IMR-90 (cell line): ENCODE data around the gene TTC23. TPM values are rescaled to one million over a fixed set of nuclear protein-coding genes. Genes with fewer than 3 reads are reported as not detected.

Source experiments
- ATAC-seq: fragments of 200-7000 bp; cut with Tn5 transposase; 2 replicates; pipeline ENCODE4 v1.9.1; 2020; ENCODE audit warnings: low read depth, mild to moderate bottlenecking, moderate library complexity
- BruUV-seq: library from RNA; stranded (reverse); fragments of 400-500 nt; replicated peaks from 2 replicates; lab custom pipeline; 2021; lab: Mats Ljungman, UMichigan
- CTCF ChIA-PET: fragments of 300-600 bp; formaldehyde crosslinking; extraction: SDS; loops from one replicate; lab custom pipeline; 2021; ENCODE audit warnings: antibody characterized with exemption; lab: Yijun Ruan, JAX
- POLR2A ChIA-PET: fragments of 300-600 bp; sonication (Branson Sonifier 250); formaldehyde crosslinking; loops from one replicate; lab custom pipeline; 2022; ENCODE audit warnings: antibody characterized with exemption; ENCODE audit not compliant: unreplicated experiment; lab: Charles Lee
- DNase-seq: peaks from one replicate; pipeline ENCODE4 v3.0.0; 2013
- H2AFZ ChIP-seq: replicated peaks from 2 replicates; pipeline ENCODE3; 2013; ENCODE audit warnings: low read length, mild to moderate bottlenecking; ENCODE audit not compliant: poor library complexity
- H2AK5ac ChIP-seq: 2 replicates; pipeline ENCODE4 v1.6.1; 2013; ENCODE audit warnings: low read depth, low read length, inconsistent platforms
- H2AK9ac ChIP-seq: replicated peaks from 2 replicates; pipeline ENCODE3; 2013; ENCODE audit warnings: mild to moderate bottlenecking, low read depth, low read length, moderate library complexity; ENCODE audit not compliant: poor library complexity
- H2BK120ac ChIP-seq: 2 replicates; pipeline ENCODE4 v1.6.1; 2013; ENCODE audit warnings: low read depth, low read length, inconsistent platforms
- H2BK15ac ChIP-seq: 3 replicates; pipeline ENCODE4 v1.6.1; 2013; ENCODE audit warnings: low read depth, low read length, inconsistent platforms
- H2BK20ac ChIP-seq: 2 replicates; pipeline ENCODE4 v1.6.1; 2013; ENCODE audit warnings: low read depth, mild to moderate bottlenecking, inconsistent platforms, low read length, moderate library complexity
- H2BK5ac ChIP-seq: 2 replicates; pipeline ENCODE4 v1.6.1; 2013; ENCODE audit warnings: mild to moderate bottlenecking, low read depth, low read length, inconsistent platforms; ENCODE audit not compliant: poor library complexity, severe bottlenecking
- H3K14ac ChIP-seq: replicated peaks from 2 replicates; pipeline ENCODE4 v1.6.1; 2013; ENCODE audit warnings: low read depth, low read length, inconsistent platforms
- H3K18ac ChIP-seq: 2 replicates; pipeline ENCODE4 v1.6.1; 2013; ENCODE audit warnings: low read depth, low read length, control low read depth
- H3K23ac ChIP-seq: 2 replicates; pipeline ENCODE4 v1.6.1; 2013; ENCODE audit warnings: low read depth, low read length, inconsistent platforms
- H3K27ac ChIP-seq: 2 replicates; pipeline ENCODE4 v1.5.1; 2013; ENCODE audit warnings: mild to moderate bottlenecking, control low read depth, low read length; ENCODE audit not compliant: insufficient read depth
- H3K27me3 ChIP-seq: 2 replicates; pipeline ENCODE4 v1.6.1; 2013; ENCODE audit warnings: low read length; ENCODE audit not compliant: control insufficient read depth, insufficient read depth
- H3K36me3 ChIP-seq: 2 replicates; pipeline ENCODE4 v1.6.1; 2013; ENCODE audit warnings: low read length, mixed read lengths; ENCODE audit not compliant: control insufficient read depth, insufficient read depth
- H3K4ac ChIP-seq: 2 replicates; pipeline ENCODE4 v1.6.1; 2013; ENCODE audit warnings: low read depth, low read length, inconsistent platforms
- H3K4me1 ChIP-seq: 2 replicates; pipeline ENCODE4 v1.6.1; 2013; ENCODE audit warnings: low read length, mixed read lengths; ENCODE audit not compliant: control insufficient read depth, insufficient read depth
- H3K4me2 ChIP-seq: 2 replicates; pipeline ENCODE4 v1.6.1; 2013; ENCODE audit warnings: low read depth, mild to moderate bottlenecking, control low read depth, low read length, moderate library complexity
- H3K4me3 ChIP-seq: 2 replicates; pipeline ENCODE4 v1.5.1; 2013; ENCODE audit warnings: low read depth, mild to moderate bottlenecking, control low read depth, low read length, moderate library complexity; ENCODE audit not compliant: insufficient read depth
- H3K56ac ChIP-seq: 2 replicates; pipeline ENCODE4 v1.6.1; 2013; ENCODE audit warnings: low read length, inconsistent platforms; ENCODE audit not compliant: insufficient read depth; ENCODE audit errors: extremely low read depth
- H3K79me1 ChIP-seq, 2 experiments: 2 replicates each; pipeline ENCODE4 v1.6.1; 2013; ENCODE audit warnings: low read length in 2 of 2, inconsistent platforms in 1 of 2, low read depth in 1 of 2
- H3K9ac ChIP-seq: 2 replicates; pipeline ENCODE4 v1.6.1; 2013; ENCODE audit warnings: low read depth, low read length, control low read depth
- H3K9me1 ChIP-seq: 2 replicates; pipeline ENCODE4 v1.6.1; 2013; ENCODE audit warnings: low read length, inconsistent platforms; ENCODE audit not compliant: insufficient read depth
- H3K9me3 ChIP-seq: 2 replicates; pipeline ENCODE4 v1.6.1; 2013; ENCODE audit warnings: low read length; ENCODE audit not compliant: control insufficient read depth, insufficient read depth
- H4K20me1 ChIP-seq: 2 replicates; pipeline ENCODE4 v1.6.1; 2013; ENCODE audit warnings: low read length, inconsistent platforms; ENCODE audit not compliant: insufficient read depth
- H4K5ac ChIP-seq: 2 replicates; pipeline ENCODE4 v1.6.1; 2013; ENCODE audit warnings: mild to moderate bottlenecking, low read depth, low read length, control low read depth
- H4K8ac ChIP-seq, 2 experiments: 2 replicates each; pipeline ENCODE4 v1.6.1; 2013; ENCODE audit warnings: low read depth in 2 of 2, low read length in 2 of 2, control low read depth in 1 of 2, inconsistent platforms in 1 of 2
- H4K91ac ChIP-seq: 2 replicates; pipeline ENCODE4 v1.6.1; 2013; ENCODE audit warnings: low read depth, low read length, inconsistent platforms; ENCODE audit not compliant: insufficient read depth
- BHLHE40 ChIP-seq: fragments of 150-350 bp; IDR thresholded peaks from 2 replicates; pipeline ENCODE4 v1.6.1; 2016; ENCODE audit warnings: mild to moderate bottlenecking, low read depth, low read length
- MXI1 ChIP-seq: IDR thresholded peaks from 2 replicates; pipeline ENCODE4 v1.6.1; 2012; ENCODE audit warnings: low read depth, mild to moderate bottlenecking, low read length, moderate library complexity, borderline replicate concordance
- WGBS, 2 experiments: methylation state at CpG; one replicate each; pipeline versions ENCODE4 v1.1.5 to v1.1.7; 2013; ENCODE audit warnings: missing lambda C conversion rate in 2 of 2; ENCODE audit not compliant: insufficient read length in 1 of 2; ENCODE audit errors: extremely low coverage in 2 of 2; 5-methylcytosine and 5-hydroxymethylcytosine counted together
- dilution Hi-C: fragments of 300-500 bp; cut with HindIII; formaldehyde crosslinking; loops from one replicate; pipeline ENCODE4 v1.14.3; 2018; ENCODE audit warnings: low sequenced_read_pairs; ENCODE audit not compliant: unreplicated experiment
- in situ Hi-C: fragments of 300-500 bp; cut with MboI; formaldehyde crosslinking; loops from 3 replicates; pipeline ENCODE4 v1.14.3; 2019; ENCODE audit warnings: low sequenced_read_pairs, inconsistent platforms, mixed read lengths
- intact Hi-C: fragments of 100-400 bp; cut with micrococcal nuclease; formaldehyde crosslinking; loops from 2 replicates; pipeline ENCODE4 v1.10.0; 2022
- polyA plus RNA-seq, 3 experiments: library from polyadenylated mRNA; depleted of rRNA; stranded (reverse); fragments of >200 nt; gene quantifications; 2 replicates each; pipeline ENCODE4 v1.2.3, GENCODE V29; 2012; ENCODE audit warnings: low replicate concordance in 1 of 3
- total RNA-seq: library from RNA; depleted of rRNA; stranded (reverse); fragments of >200 nt; gene quantifications from 2 replicates; pipeline ENCODE4 v1.2.3, GENCODE V29; 2012

TTC23 gene
- total and polyA plus RNA-seq, 2 of the 4 experiments (the other 2 are of a cell fraction) = 7.8 to 29.8 TPM

DNA sequence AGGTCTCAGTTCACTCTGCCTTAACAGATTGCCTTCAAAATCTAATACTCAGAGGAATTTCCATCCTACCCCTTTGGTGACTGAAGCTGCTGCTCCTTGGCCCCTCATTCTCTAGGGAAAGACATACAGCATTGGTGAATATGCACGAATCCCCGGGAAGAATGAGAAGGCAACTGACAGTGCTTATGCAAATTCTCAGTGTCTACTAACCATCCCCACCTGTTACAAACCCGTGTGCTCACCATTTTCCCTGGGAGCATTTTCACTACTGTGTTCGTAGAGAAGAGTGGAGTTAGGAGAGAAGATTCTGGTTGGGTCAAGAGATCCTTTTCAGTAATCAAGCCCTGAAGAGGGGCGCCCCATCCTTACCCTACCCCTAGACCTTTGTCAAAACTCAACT is 106.8 kb downstream of the TTC23 start:
- WGBS, 2 experiments = no CpG with 5 or more reads among the region's 5 CpGs
- no peak overlapping the region for H2BK5ac ChIP-seq
- H4K20me1 ChIP-seq = no peaks in the 10 kb centered on the region
- TF ChIP-seq BHLHE40 (no peak), MXI1 (no peak)
- H4K8ac ChIP-seq = no peak overlapping the region
- ATAC-seq = no peak
- no peak overlapping the region for H2AK9ac ChIP-seq
- no peak overlapping the region for H3K4ac ChIP-seq
- H2AFZ ChIP-seq = no peak overlapping the region
- no TSS peak for BruUV-seq
- no peak overlapping the region for H3K4me2 ChIP-seq
- CTCF ChIA-PET = no interaction called here
- peaks cover 2% of the 10 kb centered on the region; the same call in 1 of the 2 replicates for H3K36me3 ChIP-seq
- in situ Hi-C loops (no loop called here), intact Hi-C loops (no loop called here), dilution Hi-C loops (no loop called here)
- no peak overlapping the region for H3K18ac ChIP-seq
- H3K56ac ChIP-seq = no peak overlapping the region
- no peak overlapping the region for H4K91ac ChIP-seq
- H3K9ac ChIP-seq = no peak overlapping the region
- H3K4me3 ChIP-seq = no peak overlapping the region
- POLR2A ChIA-PET = no interaction called here
- H3K23ac ChIP-seq = no peak overlapping the region
- H2BK15ac ChIP-seq = no peak overlapping the region
- H3K79me1 ChIP-seq = no peaks in the 10 kb centered on the region; a peak in 1 of 4 replicates
- H2BK20ac ChIP-seq = no peak overlapping the region
- no peaks in the 10 kb centered on the region for H3K9me3 ChIP-seq
- no peak overlapping the region for H3K14ac ChIP-seq
- H3K27me3 ChIP-seq = no peaks in the 10 kb centered on the region
- no peak overlapping the region for H2AK5ac ChIP-seq
- peaks cover 15% of the 10 kb centered on the region; the same call in 1 of the 2 replicates for H3K9me1 ChIP-seq
- no peak for DNase-seq
- H3K4me1 ChIP-seq = peaks cover 9% of the 10 kb centered on the region
- no peak overlapping the region for H2BK120ac ChIP-seq
- H4K5ac ChIP-seq = no peak overlapping the region
- no peak overlapping the region for H3K27ac ChIP-seq
